Loucy (cell line): ENCODE data around the gene PHAF1.

Experiments
- H2AFZ ChIP-seq: fragments of 200-600 bp; sonication (generic); 2 replicates; pipeline ENCODE4 v1.6.0; 2016; ENCODE audit warnings: antibody characterized with exemption, mild to moderate bottlenecking, low read length, moderate library complexity
- H3F3A ChIP-seq: fragments of 200-600 bp; 2 replicates; pipeline ENCODE4 v1.6.0; 2016; ENCODE audit warnings: antibody characterized with exemption, low read depth, mild to moderate bottlenecking
- H3K27me3 ChIP-seq: fragments of 200-600 bp; sonication (generic); 2 replicates; pipeline ENCODE4 v1.6.1; 2014; ENCODE audit warnings: low read length, mild to moderate bottlenecking; ENCODE audit not compliant: insufficient read depth, poor library complexity, severe bottlenecking
- H3K36me3 ChIP-seq: fragments of 200-600 bp; sonication (generic); 2 replicates; pipeline ENCODE4 v1.6.1; 2016; ENCODE audit warnings: low read length; ENCODE audit not compliant: insufficient read depth
- H3K4me1 ChIP-seq: fragments of 200-600 bp; sonication (generic); 2 replicates; pipeline ENCODE4 v1.5.1; 2014; ENCODE audit warnings: low read length, mild to moderate bottlenecking; ENCODE audit not compliant: insufficient read depth, poor library complexity, severe bottlenecking
- H3K4me2 ChIP-seq: fragments of 200-600 bp; sonication (generic); 2 replicates; pipeline ENCODE4 v1.6.0; 2014; ENCODE audit warnings: antibody characterized with exemption, low read length, low read depth, mild to moderate bottlenecking; ENCODE audit not compliant: poor library complexity, severe bottlenecking
- H3K4me3 ChIP-seq: fragments of 200-600 bp; sonication (generic); 2 replicates; pipeline ENCODE4 v1.5.1; 2014; ENCODE audit warnings: low read length, mild to moderate bottlenecking, mixed read lengths; ENCODE audit not compliant: poor library complexity, severe bottlenecking
- H3K79me2 ChIP-seq: fragments of 200-600 bp; sonication (generic); 2 replicates; pipeline ENCODE4 v1.6.1; 2014; ENCODE audit warnings: low read length; ENCODE audit not compliant: insufficient read depth
- H3K9ac ChIP-seq: fragments of 200-600 bp; sonication (generic); 2 replicates; pipeline ENCODE4 v1.6.0; 2014; ENCODE audit warnings: mild to moderate bottlenecking, low read depth, low read length, moderate library complexity; ENCODE audit not compliant: poor library complexity, severe bottlenecking
- H3K9me2 ChIP-seq: fragments of 200-600 bp; sonication (generic); replicated peaks from 2 replicates; pipeline ENCODE4 v1.6.1; 2016; ENCODE audit warnings: low read depth, low read length, mixed read lengths
- H3K9me3 ChIP-seq: fragments of 200-600 bp; sonication (generic); 2 replicates; pipeline ENCODE4 v1.6.1; 2014; ENCODE audit warnings: mild to moderate bottlenecking, antibody characterized with exemption, low read length, low read depth; ENCODE audit not compliant: insufficient read depth
- H4K20me1 ChIP-seq: fragments of 200-600 bp; sonication (generic); 2 replicates; pipeline ENCODE4 v1.6.0; 2014; ENCODE audit warnings: antibody characterized with exemption, low read length, mild to moderate bottlenecking; ENCODE audit not compliant: insufficient read depth, poor library complexity, severe bottlenecking
- CTCF ChIP-seq: fragments of 200-600 bp; sonication (generic); conservative IDR thresholded peaks from 2 replicates; pipeline ENCODE4 v1.5.1; 2014; ENCODE audit warnings: mild to moderate bottlenecking, antibody characterized with exemption, low read length
- EZH2phosphoT487 ChIP-seq: fragments of 200-600 bp; IDR thresholded peaks from 2 replicates; pipeline ENCODE4 v1.6.1; 2018; ENCODE audit warnings: antibody characterized with exemption, mild to moderate bottlenecking, moderate library complexity, borderline replicate concordance

The PHAF1 gene

DNA sequence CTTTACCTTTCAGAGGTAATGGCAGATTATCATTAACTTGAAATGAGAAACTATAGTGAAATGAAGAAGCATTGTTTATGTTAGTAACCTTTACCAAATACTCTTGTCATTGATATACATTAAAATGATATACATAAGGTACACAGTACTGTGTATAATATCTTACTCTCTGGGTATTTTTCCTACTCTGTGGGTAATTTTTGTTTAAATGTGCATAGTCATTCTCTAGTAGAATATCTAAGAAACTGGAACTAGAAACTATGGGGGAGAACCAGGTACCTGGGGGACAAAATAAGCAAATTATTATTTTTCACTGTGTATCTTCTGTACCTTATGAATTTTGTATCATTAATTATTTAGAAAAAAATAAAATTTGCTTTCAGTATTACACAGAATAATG, 20.6 kb upstream of the PHAF1 start:
- TF ChIP-seq CTCF (no peak), EZH2phosphoT487 (no peak)

GRCh38 chr16:67091906-67092566, 17.7 kb upstream of the PHAF1 start:
- Histone ChIP-seq H3K79me2 (peaks cover 36% of the 10 kb centered on the region), H2AFZ (no peak overlapping the region), H3K9me3 (no peaks in the 10 kb centered on the region), H3K9me2 (no peaks in the 10 kb centered on the region), H3K9ac (no peak overlapping the region), H4K20me1 (peaks cover 12% of the 10 kb centered on the region), H3K4me2 (no peak overlapping the region), H3F3A (no peaks in the 10 kb centered on the region), H3K27me3 (no peaks in the 10 kb centered on the region), H3K4me1 (no peaks in the 10 kb centered on the region), H3K36me3 (peaks cover 54% of the 10 kb centered on the region; the same call in 1 of the 2 replicates), H3K4me3 (no peak overlapping the region)
- no peak for TF ChIP-seq CTCF

More for the DNA sequence above, 20.6 kb upstream of the PHAF1 start:
- Histone ChIP-seq H4K20me1 (peaks cover 8% of the 10 kb centered on the region), H3K79me2 (peaks cover 31% of the 10 kb centered on the region), H3K4me3 (no peak overlapping the region), H3K9me3 (no peaks in the 10 kb centered on the region), H2AFZ (no peak overlapping the region), H3K9ac (no peak overlapping the region), H3K9me2 (no peaks in the 10 kb centered on the region), H3F3A (no peaks in the 10 kb centered on the region), H3K4me1 (no peaks in the 10 kb centered on the region), H3K27me3 (no peaks in the 10 kb centered on the region), H3K4me2 (no peak overlapping the region), H3K36me3 (peaks cover 68% of the 10 kb centered on the region; the same call in 1 of the 2 replicates)

DNA sequence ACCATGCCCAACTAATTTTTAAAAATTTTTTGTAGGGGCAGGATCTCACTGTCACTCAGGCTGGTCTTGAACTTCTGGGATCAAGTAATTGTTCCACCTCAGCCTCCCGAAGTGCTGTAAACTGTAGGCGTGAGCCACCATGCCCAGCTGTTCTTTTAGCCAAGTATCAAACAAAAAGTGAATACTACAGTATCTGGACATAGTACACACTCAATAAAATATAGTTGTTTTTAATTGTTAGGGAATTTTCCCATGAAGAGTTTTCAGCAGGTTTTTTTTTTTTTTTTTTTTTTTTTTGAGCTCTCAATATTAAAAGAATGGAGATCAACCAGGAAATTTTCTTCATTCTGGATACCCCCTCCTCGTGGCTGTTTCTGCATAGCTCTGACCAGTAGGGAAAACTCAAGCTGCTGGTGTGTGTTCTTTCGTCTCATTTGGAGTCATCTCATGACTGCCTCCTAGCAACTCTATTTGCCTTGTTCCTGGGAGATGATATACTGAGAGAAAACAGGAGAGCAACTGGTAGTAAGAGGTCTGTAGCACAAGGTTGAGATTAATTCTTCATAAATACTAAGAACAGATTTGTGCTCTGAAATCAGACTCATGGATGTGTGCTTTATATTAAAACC, 16.5 kb upstream of the PHAF1 start:
- TF ChIP-seq EZH2phosphoT487 (no peak), CTCF (no peak)
- Histone ChIP-seq H3K27me3 (no peaks in the 10 kb centered on the region), H3K79me2 (peaks cover 36% of the 10 kb centered on the region), H3K4me2 (no peak overlapping the region), H3K9me3 (no peaks in the 10 kb centered on the region), H3K9ac (no peak overlapping the region), H3K4me1 (no peaks in the 10 kb centered on the region), H3F3A (no peaks in the 10 kb centered on the region), H3K4me3 (no peak overlapping the region), H4K20me1 (peaks cover 12% of the 10 kb centered on the region), H3K36me3 (peaks cover 47% of the 10 kb centered on the region; the same call in 1 of the 2 replicates), H2AFZ (no peak overlapping the region), H3K9me2 (no peaks in the 10 kb centered on the region)
